ENCODE measurements around the gene GRK5. TPM values are rescaled to one million over a fixed set of nuclear protein-coding genes. Genes with fewer than 3 reads are reported as not detected.

Gene GRK5
- total and polyA plus RNA-seq, 9 of the 15 experiments (the other 6 are each of a cell fraction or from before 2014, with no cell fraction given) = 0.46 to 0.83 (median 0.67) TPM; not detected in 2

GRCh38 chr10:119178372-119179119 lies 28.8 kb upstream of the GRK5 start, which contains the start of gene PRDX3 (continued):
- TF ChIP-seq RBFOX2 (IDR thresholded peaks at IDR 0.05; ENCODE audit: low read depth, low read length) = peak; percentile 94
- TF ChIP-seq ZKSCAN1 (IDR thresholded peaks at IDR 0.05; ENCODE audit: low read depth, low read length) = 0 out of 2 replicates have a peak, but pooled peaks have one; percentile 20
- TF ChIP-seq HBP1 (CRISPR knock-in tag; IDR thresholded peaks at IDR 0.05) = no peak
- TF ChIP-seq GTF3C2 (IDR thresholded peaks at IDR 0.05; ENCODE audit: borderline replicate concordance, extremely low read depth, insufficient read length) = no peak
- TF ChIP-seq PPARD (CRISPR knock-in tag; IDR thresholded peaks at IDR 0.05) = no peak
- TF ChIP-seq ATF4 (CRISPR knock-in tag; IDR thresholded peaks at IDR 0.05) = no peak
- peak; percentile 92 to 94 for TF ChIP-seq NRF1 (conservative IDR thresholded peaks at IDR 0.05 in 1 of 2, IDR thresholded peaks at IDR 0.05 in 1 of 2)
- peak; percentile 46 for TF ChIP-seq CXXC5 (CRISPR knock-in tag; IDR thresholded peaks at IDR 0.05)
- peak; percentile 87 for TF ChIP-seq POLR2H (tag; IDR thresholded peaks at IDR 0.05; ENCODE audit: low read depth)
- TF ChIP-seq ZNF740 (CRISPR knock-in tag; IDR thresholded peaks at IDR 0.05) = 0 out of 2 replicates have a peak, but pooled peaks have one; percentile 39
- TF ChIP-seq ZNF740 (tag; IDR thresholded peaks at IDR 0.05) = no peak
- no peak for TF ChIP-seq ARNT (IDR thresholded peaks at IDR 0.05)
- no peak for TF ChIP-seq NFYB (IDR thresholded peaks at IDR 0.05; ENCODE audit: extremely low read depth, insufficient read length)
- peak; percentile 84; the same call in 1 of the 2 replicates for TF ChIP-seq GTF2E2 (tag; IDR thresholded peaks at IDR 0.05)
- no peak for TF ChIP-seq HMGN3 (IDR thresholded peaks at IDR 0.05; ENCODE audit: borderline replicate concordance, extremely low read depth, insufficient read length, low read depth, low read length)
- no peak for TF ChIP-seq SAFB (IDR thresholded peaks at IDR 0.05; ENCODE audit: borderline replicate concordance, low read depth, low read length)
- TF ChIP-seq GTF2A2 (tag; IDR thresholded peaks at IDR 0.05) = no peak
- TF ChIP-seq RBBP5 (IDR thresholded peaks at IDR 0.05; ENCODE audit: borderline replicate concordance, insufficient read depth, low read length, poor library complexity, severe bottlenecking) = peak; percentile 81
- no peak for TF ChIP-seq NFE2L1 (tag; IDR thresholded peaks at IDR 0.05; ENCODE audit: borderline replicate concordance, low read depth)
- no peak for TF ChIP-seq ZNF444 (CRISPR knock-in tag; IDR thresholded peaks at IDR 0.05)
- no peak for TF ChIP-seq GATA2 (CRISPR knock-in tag; IDR thresholded peaks at IDR 0.05)

Measured in K562 (cell line).